H9 (cell line): Measurements from ENCODE around the gene PHACTR2. TPM values are rescaled to one million over a fixed set of nuclear protein-coding genes. Genes with fewer than 3 reads are reported as not detected.

Experiments
- DNase-seq: peaks from one replicate; pipeline ENCODE4 v3.0.0-alpha.2; 2017
- H2AFZ ChIP-seq: one replicate; pipeline ENCODE4 v1.6.1; 2013; ENCODE audit warnings: mild to moderate bottlenecking, low read length, control low read depth, moderate library complexity
- H2AK5ac ChIP-seq: 2 replicates; pipeline ENCODE4 v1.6.1; 2013; ENCODE audit warnings: low read length, control low read depth, mixed read lengths; ENCODE audit not compliant: insufficient read length
- H2BK120ac ChIP-seq: one replicate; pipeline ENCODE4 v1.6.1; 2013; ENCODE audit warnings: low read depth, mild to moderate bottlenecking, low read length, control low read depth, inconsistent platforms; ENCODE audit not compliant: poor library complexity, severe bottlenecking
- H2BK12ac ChIP-seq: 2 replicates; pipeline ENCODE4 v1.6.1; 2013; ENCODE audit warnings: low read length, control low read depth, mixed read lengths, low read depth; ENCODE audit not compliant: insufficient read length
- H2BK15ac ChIP-seq: 2 replicates; pipeline ENCODE4 v1.6.1; 2013; ENCODE audit warnings: low read depth, low read length, control low read depth
- H2BK20ac ChIP-seq: one replicate; pipeline ENCODE4 v1.6.1; 2013; ENCODE audit warnings: low read depth, mild to moderate bottlenecking, low read length, control low read depth, inconsistent platforms; ENCODE audit not compliant: poor library complexity, severe bottlenecking
- H2BK5ac ChIP-seq: 2 replicates; pipeline ENCODE4 v1.6.1; 2013; ENCODE audit warnings: low read length, control low read depth, mixed read lengths; ENCODE audit not compliant: insufficient read length
- H3K14ac ChIP-seq: 2 replicates; pipeline ENCODE4 v1.6.1; 2013; ENCODE audit warnings: low read length, control low read depth; ENCODE audit not compliant: insufficient read depth
- H3K18ac ChIP-seq: 2 replicates; pipeline ENCODE4 v1.6.1; 2013; ENCODE audit warnings: low read depth, mild to moderate bottlenecking, mixed read lengths, low read length, control low read depth; ENCODE audit not compliant: insufficient read length
- H3K23ac ChIP-seq: 2 replicates; pipeline ENCODE4 v1.6.1; 2013; ENCODE audit warnings: low read length, control low read depth, mixed read lengths, low read depth; ENCODE audit not compliant: insufficient read length
- H3K23me2 ChIP-seq: 2 replicates; pipeline ENCODE4 v1.6.1; 2013; ENCODE audit warnings: low read depth, mild to moderate bottlenecking, mixed read lengths, low read length, control low read depth; ENCODE audit not compliant: insufficient read length, poor library complexity, severe bottlenecking
- H3K27ac ChIP-seq: 2 replicates; pipeline ENCODE4 v1.5.1; 2013; ENCODE audit warnings: low read length, control low read depth, mixed read lengths, low read depth; ENCODE audit not compliant: insufficient read length
- H3K27me3 ChIP-seq: 2 replicates; pipeline ENCODE4 v1.6.1; 2013; ENCODE audit warnings: low read length, control low read depth, inconsistent platforms; ENCODE audit not compliant: insufficient read depth
- H3K4ac ChIP-seq: 2 replicates; pipeline ENCODE4 v1.6.1; 2013; ENCODE audit warnings: low read depth, mild to moderate bottlenecking, control low read depth, inconsistent platforms, low read length, moderate library complexity
- H3K4me1 ChIP-seq: 2 replicates; pipeline ENCODE4 v1.6.1; 2013; ENCODE audit warnings: low read length, control low read depth, inconsistent platforms; ENCODE audit not compliant: insufficient read depth
- H3K4me2 ChIP-seq: 2 replicates; pipeline ENCODE4 v1.6.1; 2013; ENCODE audit warnings: low read length, control low read depth, mixed read lengths; ENCODE audit not compliant: insufficient read length, insufficient read depth
- H3K56ac ChIP-seq: 2 replicates; pipeline ENCODE4 v1.6.1; 2013; ENCODE audit warnings: low read depth, mild to moderate bottlenecking, mixed read lengths, low read length, control low read depth; ENCODE audit not compliant: insufficient read length
- H3K79me1 ChIP-seq: 2 replicates; pipeline ENCODE4 v1.6.1; 2013; ENCODE audit warnings: low read depth, mild to moderate bottlenecking, moderate library complexity, low read length, control low read depth, inconsistent platforms; ENCODE audit not compliant: insufficient read depth, poor library complexity, severe bottlenecking
- H3K79me2 ChIP-seq: 2 replicates; pipeline ENCODE4 v1.6.1; 2013; ENCODE audit warnings: low read length, control low read depth, inconsistent platforms; ENCODE audit not compliant: insufficient read depth
- H3K9ac ChIP-seq: 2 replicates; pipeline ENCODE4 v1.6.1; 2013; ENCODE audit warnings: low read length, control low read depth, mixed read lengths; ENCODE audit not compliant: insufficient read length; ENCODE audit errors: extremely low read depth
- H3K9me3 ChIP-seq: one replicate; pipeline ENCODE4 v1.6.1; 2013; ENCODE audit warnings: low read depth, low read length, inconsistent platforms; ENCODE audit not compliant: control insufficient read depth
- H3T11ph ChIP-seq: one replicate; pipeline ENCODE4 v1.6.1; 2013; ENCODE audit warnings: mild to moderate bottlenecking, low read length, control low read depth, inconsistent platforms
- H4K20me1 ChIP-seq: one replicate; pipeline ENCODE4 v1.6.1; 2013; ENCODE audit not compliant: control insufficient read depth, insufficient read length, insufficient read depth
- H4K5ac ChIP-seq: 2 replicates; pipeline ENCODE4 v1.6.1; 2013; ENCODE audit warnings: low read depth, mild to moderate bottlenecking, mixed read lengths, low read length, control low read depth; ENCODE audit not compliant: insufficient read length
- H4K8ac ChIP-seq: replicated peaks from 2 replicates; pipeline ENCODE4 v1.6.1; 2013; ENCODE audit warnings: low read length, control low read depth, mixed read lengths, low read depth; ENCODE audit not compliant: insufficient read length
- H4K91ac ChIP-seq: 2 replicates; pipeline ENCODE4 v1.6.1; 2013; ENCODE audit warnings: low read depth, mild to moderate bottlenecking, moderate library complexity, mixed read lengths, low read length, control low read depth; ENCODE audit not compliant: insufficient read length
- H3K27ac Mint-ChIP-seq, 3 experiments: 2 replicates in 2 of 3; 3 replicates in 1 of 3; pipeline ENCODE4 v1.8.0; 2020 to 2021; ENCODE audit warnings: mixed read lengths in 3 of 3, mild to moderate bottlenecking in 1 of 3, moderate library complexity in 1 of 3
- H3K27me3 Mint-ChIP-seq: 2 replicates; pipeline ENCODE4 v1.8.0; 2021; ENCODE audit warnings: low read depth, mild to moderate bottlenecking, moderate library complexity, mixed read lengths
- H3K36me3 Mint-ChIP-seq, 3 experiments: 2 replicates in 2 of 3; 3 replicates in 1 of 3; pipeline ENCODE4 v1.8.0; 2020 to 2021; ENCODE audit warnings: low read depth in 3 of 3, mixed read lengths in 3 of 3; ENCODE audit not compliant: insufficient read depth in 1 of 3
- H3K4me1 Mint-ChIP-seq, 2 experiments: 2 replicates each; pipeline ENCODE4 v1.8.0; 2020; ENCODE audit warnings: mixed read lengths in 2 of 2
- H3K4me3 Mint-ChIP-seq, 2 experiments: 2 replicates in 1 of 2; 3 replicates in 1 of 2; pipeline ENCODE4 v1.8.0; 2020 to 2021; ENCODE audit warnings: mild to moderate bottlenecking in 2 of 2, mixed read lengths in 2 of 2, moderate library complexity in 1 of 2
- H3K9me3 Mint-ChIP-seq, 2 experiments: 2 replicates in 1 of 2; 3 replicates in 1 of 2; pipeline ENCODE4 v1.8.0; 2020; ENCODE audit warnings: mild to moderate bottlenecking in 2 of 2, mixed read lengths in 2 of 2, moderate library complexity in 1 of 2
- CTCF ChIP-seq: fragments of 200-600 bp; sonication (generic); conservative IDR thresholded peaks from 3 replicates; pipeline ENCODE4 v1.8.0; 2021; ENCODE audit warnings: antibody characterized with exemption, mild to moderate bottlenecking
- WGBS: extraction: QIAGEN DNeasy Blood & Tissue Kit; methylation state at CpG from one replicate; pipeline ENCODE4 v1.1.7; 2013; ENCODE audit warnings: missing lambda C conversion rate, low lambda C conversion rate, mixed read lengths; ENCODE audit not compliant: insufficient read length; ENCODE audit errors: extremely low coverage; 5-methylcytosine and 5-hydroxymethylcytosine counted together
- total RNA-seq: library from RNA; stranded (reverse); gene quantifications from 2 replicates; pipeline ENCODE4 v1.2.1, GENCODE V29; 2021

The PHACTR2 gene
- total RNA-seq, 1 experiment from 2014 or later = 131 TPM

- Histone ChIP-seq H2AK5ac (no peak overlapping the region), H3T11ph (no peak overlapping the region), H3K9ac (no peak overlapping the region), H3K14ac (no peak overlapping the region), H3K27ac (no peak overlapping the region), H2AFZ (no peak overlapping the region), H3K4me1 (no peaks in the 10 kb centered on the region), H2BK20ac (no peak overlapping the region), H2BK12ac (no peak overlapping the region), H4K91ac (no peak overlapping the region), H4K5ac (no peak overlapping the region), H3K4me2 (no peak overlapping the region), H2BK120ac (no peak overlapping the region), H2BK15ac (no peak overlapping the region), H3K23me2 (no peaks in the 10 kb centered on the region), H2BK5ac (no peak overlapping the region), H3K79me2 (peaks cover under 1% of the 10 kb centered on the region; the same call in 1 of the 2 replicates), H3K18ac (no peak overlapping the region), H4K20me1 (no peaks in the 10 kb centered on the region), H3K56ac (no peak overlapping the region), H4K8ac (no peak overlapping the region), H3K9me3 (no peaks in the 10 kb centered on the region), H3K4ac (no peak overlapping the region), H3K27me3 (no peaks in the 10 kb centered on the region), H3K23ac (no peak overlapping the region), H3K79me1 (no peaks in the 10 kb centered on the region)
- no peak overlapping the region for H3K27ac Mint-ChIP-seq
- no peaks in the 10 kb centered on the region for H3K27me3 Mint-ChIP-seq
- H3K9me3 Mint-ChIP-seq = no peaks in the 10 kb centered on the region
- DNase-seq = no peak
- no peaks in the 10 kb centered on the region; a peak in 1 of 7 replicates for H3K36me3 Mint-ChIP-seq
- peaks cover 4 to 6% of the 10 kb centered on the region in 2 experiments; a peak in 3 of 4 replicates for H3K4me1 Mint-ChIP-seq
- no CpG with 5 or more reads among the region's 5 CpGs for WGBS
- no peak for TF ChIP-seq CTCF
- no peak overlapping the region for H3K4me3 Mint-ChIP-seq
Measured at GRCh38 chr6:143838395-143838794, 160.6 kb downstream of the PHACTR2 start.
